Mammary epithelial cell (primary cell): ENCODE data around the gene CFAP299.

Experiments
- CTCF ChIP-seq, 2 donors: IDR thresholded peaks in 1 of 2; conservative IDR thresholded peaks in 1 of 2; 2 replicates each; pipeline ENCODE4 v1.5.1; 2011 to 2012; ENCODE audit warnings: inconsistent platforms in 2 of 2, low read length in 2 of 2, mild to moderate bottlenecking in 2 of 2, control low read depth in 1 of 2, low read depth in 1 of 2; ENCODE audit not compliant: insufficient read depth in 1 of 2; ENCODE audit errors: extremely low read depth in 1 of 2
- EZH2 ChIP-seq: IDR thresholded peaks from 2 replicates; pipeline ENCODE4 v1.6.1; 2012; ENCODE audit warnings: low read length, inconsistent platforms, borderline replicate concordance

DNA sequence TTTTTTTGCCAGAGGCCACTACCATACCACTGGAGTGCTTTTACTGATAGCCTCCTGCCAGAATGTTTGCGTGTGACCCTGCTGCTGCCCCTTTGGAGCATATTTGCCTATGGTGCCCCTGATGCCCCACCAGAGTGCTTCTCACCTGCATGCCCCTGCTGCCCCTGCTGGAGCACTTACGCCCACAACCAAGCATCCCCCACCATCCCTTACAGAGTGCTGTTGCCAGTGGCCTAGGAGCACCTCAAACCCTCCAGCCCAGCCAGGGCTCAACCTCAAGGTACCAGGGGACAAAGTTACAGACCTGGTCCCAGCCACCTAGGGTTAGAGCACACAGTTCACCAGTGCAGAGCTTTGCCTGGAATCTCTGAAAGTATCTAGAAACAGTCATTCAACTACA is 207.2 kb downstream of the CFAP299 start:
- TF ChIP-seq CTCF (conservative IDR thresholded peaks at IDR 0.05 in 1 of 2, IDR thresholded peaks at IDR 0.05 in 1 of 2; ENCODE audit: extremely low read depth in 1 of 2, insufficient read depth in 1 of 2, low read depth in 1 of 2, low read length in 2 of 2) (no peak), EZH2 (no peak)
